GM04503 (cell line): ENCODE measurements around the gene A1BG.
"Not testable (repeated sequence)": the region's sequence is repeated elsewhere in the genome, so short reads cannot be mapped to it uniquely, and the experiment has no call there.

ENCODE experiments used
- DNase-seq: peaks from one replicate; pipeline ENCODE4 v3.0.0-alpha.2; 2012; ENCODE audit warnings: low read depth

Gene A1BG

DNA sequence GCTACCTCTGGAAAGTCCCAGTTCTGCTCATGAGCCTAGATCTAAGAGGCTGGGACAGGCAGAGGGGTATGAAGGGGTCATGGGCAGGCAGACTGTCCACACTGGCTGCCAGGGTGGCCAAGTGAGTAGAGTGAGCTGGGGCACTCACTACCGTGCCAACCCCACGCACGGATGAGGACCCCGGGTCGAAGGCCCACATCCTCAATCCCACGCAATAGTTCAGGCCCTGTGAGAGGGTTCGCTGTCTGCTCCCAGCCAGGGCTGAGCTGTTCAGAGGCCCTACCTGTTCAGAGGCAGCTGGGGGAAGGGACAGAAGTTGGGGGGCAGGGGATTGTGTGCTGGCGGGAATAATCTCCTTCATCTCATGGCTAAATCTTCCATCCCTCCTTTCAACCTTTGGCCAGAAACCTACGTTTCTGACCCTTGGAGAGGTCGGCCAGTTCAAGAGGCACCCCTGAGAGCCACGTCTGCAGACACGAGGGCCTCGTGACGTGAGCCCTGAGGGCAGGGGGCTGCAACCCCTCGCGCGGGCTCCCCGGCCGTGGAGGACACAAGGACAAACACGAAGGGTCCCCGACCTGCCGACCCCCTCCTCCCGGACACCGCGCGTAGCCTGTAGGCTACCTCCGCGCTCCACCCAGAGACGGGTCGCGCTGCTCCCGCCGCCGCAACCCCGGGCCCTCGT is 32.7 kb upstream of the A1BG start:
- no peak for DNase-seq

DNA sequence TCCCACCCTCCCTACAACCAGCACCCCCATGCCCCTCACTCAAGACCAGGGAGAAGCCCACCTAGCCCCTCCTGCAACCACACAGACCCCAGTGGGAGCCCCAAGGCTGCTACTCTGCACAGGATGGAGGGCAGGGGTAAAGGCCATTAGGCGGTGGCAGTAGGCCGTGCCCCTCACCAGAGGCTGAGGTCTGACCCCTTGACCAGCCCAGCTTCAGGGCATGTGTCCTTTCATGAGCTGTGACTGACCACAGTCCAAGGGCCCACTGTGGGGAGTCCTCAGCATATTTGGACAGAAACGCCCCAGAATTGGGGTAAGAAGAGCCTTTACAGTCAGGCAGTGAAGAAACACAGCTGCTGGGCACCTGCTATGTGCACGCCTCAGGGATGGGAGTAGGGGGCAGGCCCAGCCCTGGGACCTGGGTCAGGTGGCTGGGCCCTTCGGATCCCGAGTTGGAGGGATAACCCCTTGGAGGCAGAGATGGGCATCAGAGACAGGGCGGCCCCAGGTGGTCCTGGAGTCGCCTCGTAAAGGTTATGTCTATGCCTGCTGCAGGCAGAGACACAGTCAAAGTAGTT is 32.1 kb upstream of the A1BG start:
- no peak for DNase-seq

DNA sequence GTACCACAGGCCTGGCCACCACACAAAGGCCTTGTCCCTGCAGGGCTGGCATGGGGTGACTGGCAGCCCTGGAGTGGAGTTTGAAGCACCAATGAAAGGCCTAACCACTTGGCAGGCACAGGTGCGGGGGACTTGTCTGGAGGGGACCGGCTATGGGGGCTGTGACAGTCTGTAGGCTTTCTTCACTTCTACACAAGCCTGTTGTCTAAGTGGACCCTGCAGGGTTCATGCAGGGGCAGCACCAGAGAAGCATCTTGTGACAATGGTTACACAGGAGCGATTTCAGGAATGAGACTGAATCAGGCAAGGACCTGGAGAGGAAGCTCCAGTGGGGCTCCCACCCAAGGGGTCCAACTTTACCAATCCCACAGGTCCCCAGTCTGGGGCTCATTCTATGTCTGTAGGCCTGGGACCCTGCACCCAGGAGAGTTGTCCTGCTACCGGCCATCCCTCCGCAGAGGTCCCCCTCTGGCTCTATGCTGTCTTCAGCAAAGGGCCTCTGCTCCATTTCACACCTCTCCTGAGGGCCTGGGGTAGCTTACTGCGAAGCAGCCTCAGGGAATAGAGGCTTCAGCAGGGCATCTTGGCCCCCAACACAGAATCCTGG is 29.8 kb upstream of the A1BG start:
- no peak for DNase-seq

DNA sequence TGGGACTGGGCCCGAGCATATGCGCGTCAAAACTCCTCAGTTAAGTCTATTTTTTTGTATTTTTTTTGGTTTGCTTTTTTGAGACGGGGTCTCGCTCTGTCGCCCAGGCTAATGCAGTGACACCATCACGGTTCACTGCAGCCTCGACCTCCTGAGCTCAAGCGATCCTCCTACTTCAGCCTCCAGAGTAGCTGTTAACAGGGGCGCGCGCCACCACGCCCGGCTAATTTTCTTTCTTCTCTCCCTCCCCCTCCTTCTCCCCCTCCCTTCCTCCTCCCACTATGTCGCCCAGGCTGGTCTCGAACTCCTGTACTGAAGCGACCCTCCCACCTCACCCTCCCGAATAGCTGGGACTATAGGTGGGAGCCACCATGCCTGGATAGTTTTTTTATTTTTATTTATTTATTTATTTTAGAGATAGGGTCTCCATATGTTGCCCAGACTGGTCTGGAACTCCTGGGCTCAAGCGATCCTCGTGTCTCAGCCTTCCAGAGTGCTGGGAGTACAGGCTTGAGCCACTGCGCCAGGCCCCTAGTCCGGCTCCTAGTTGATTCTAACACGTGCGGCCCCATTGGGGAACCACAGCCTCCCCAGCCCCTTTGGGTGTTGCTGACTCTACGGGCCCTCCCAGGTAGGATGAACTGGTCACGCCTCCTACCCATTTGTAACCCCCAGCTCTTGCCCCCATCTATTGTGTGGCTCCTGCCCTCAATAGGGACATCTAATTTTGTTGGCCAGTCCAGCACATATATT is 28.3 kb upstream of the A1BG start:
- DNase-seq: no peak

DNA sequence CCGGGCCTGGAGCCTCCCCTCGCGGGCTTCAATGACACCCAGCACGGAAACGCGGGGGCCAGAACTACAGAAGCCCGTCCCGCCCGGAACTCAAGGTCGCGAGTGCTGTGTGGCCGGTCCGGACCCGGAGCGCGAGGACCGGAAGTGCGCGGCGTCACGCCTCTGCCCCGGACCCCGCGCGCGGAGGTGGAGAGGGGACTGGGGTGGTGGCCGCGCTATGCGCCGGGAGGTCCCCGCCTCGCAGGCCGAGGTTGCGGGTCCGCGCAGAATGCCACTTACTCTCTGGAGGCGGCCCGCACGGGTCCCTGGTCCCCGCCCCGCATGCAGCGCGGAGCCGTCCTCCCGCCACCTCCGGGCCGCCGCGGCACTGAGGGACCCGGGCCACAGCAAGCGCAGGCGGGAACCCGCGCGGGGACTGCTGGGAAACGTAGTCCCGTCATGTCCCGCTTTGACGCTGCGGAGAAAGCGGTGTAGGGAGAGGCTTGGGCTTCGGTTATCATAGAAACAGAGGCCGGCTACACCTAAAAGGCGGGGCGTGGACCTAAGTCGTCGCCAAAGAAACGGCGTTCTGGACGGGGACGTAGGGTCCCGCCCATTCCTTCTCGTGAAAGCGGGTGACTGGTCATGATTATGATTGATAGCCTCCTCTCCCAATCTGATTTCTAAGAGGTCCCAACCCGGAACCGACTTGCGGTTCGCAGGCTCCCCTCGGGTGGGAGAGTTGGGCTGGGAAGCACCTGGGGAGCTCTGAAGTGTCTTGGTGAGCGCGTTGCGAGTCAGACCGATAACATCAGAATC is 27.6 kb upstream of the A1BG start, which contains the start of gene ZNF837:
Gene ZNF837 (minus strand): TSS at position 369 of the 798 bp plus-strand sequence. CDS start 11,698 bp downstream, outside the sequence.
- DNase-seq: peak; percentile 99

DNA sequence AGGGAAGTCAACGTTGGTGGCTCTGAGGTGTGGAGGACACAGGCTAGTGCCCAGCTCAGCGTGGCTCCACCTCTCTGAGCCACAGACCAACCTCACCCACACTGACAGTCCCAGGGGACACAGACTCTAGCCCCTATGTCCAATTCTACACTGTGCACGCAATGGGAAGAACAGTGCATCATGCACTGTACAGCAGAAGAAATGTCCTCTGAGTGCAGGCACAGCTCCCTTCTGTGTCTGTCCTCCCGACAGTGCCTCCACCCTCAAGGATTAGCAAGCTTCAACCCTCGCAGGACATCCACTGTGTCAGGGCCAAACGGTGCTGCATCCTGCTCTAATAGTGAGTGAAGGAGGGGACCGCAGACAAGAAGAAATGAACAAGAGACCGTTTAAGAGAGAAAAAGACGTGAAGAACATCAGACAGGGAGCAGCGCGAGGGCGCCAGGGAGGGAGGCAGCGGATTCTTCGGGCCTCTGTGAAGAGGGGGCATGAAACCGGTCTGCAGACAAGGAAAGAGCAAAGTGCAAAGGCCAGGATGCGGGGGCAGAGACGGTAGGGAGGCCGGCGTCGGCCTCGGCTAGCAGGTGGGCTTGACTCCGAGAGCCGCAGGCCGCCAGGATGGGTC is 26.9 kb upstream of the A1BG start:
- no peak for DNase-seq

DNA sequence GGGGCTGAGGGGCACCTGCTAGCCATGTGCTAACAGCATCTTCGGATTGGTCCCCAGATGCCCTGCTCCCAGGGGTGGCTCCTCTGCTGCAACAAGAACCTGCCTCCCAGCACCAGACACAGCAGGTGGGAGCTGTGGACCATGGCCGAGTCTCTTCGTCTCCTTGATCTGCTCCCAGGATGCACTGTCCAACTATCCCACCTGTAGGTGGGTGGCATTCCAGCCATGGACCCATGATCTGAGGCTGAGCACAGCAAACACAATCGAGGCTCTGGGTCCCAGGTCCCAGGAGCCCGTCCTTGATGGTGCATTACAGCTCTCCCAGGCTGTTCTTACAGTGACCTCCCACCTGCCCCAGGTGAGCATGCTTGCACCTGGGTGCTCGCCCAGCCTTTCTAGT is 26.0 kb upstream of the A1BG start:
- DNase-seq: no peak

DNA sequence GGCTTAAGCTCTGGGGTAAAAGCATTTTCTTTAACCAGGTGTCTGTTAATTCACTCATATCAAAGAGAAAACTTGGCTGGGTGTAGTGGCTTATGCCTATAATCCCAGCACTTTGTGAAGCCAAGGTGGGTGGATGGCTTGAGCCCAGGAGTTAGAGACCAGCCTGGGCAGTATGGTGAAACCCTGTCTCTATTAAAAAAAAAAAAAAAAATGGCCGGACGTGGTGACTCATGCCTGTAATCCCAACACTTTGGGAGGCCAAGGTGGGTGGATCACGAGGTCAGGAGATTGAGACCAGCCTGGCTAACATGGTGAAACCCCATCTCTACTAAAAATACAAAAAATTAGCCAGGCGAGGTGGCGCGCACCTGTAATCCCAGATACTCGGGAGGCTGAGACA is 23.4 kb upstream of the A1BG start:
- not testable (repeated sequence) for DNase-seq

DNA sequence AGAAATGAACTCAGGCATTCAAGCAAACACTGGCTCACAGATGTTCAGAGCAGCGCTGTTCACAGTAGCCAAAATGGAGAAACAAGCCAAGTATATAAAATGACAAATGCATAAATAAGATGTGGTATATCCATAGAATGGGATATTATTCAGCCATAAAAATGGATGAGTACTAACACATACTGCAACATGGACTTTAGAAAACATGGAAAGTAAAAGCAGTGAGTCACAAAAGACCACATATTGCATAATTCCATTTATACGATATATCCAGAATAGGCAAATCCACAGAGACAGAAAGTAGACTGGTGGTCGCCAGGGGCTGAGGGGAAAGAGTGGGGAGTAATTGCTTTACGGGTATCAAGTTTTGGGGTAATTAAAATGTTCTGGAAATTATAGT is 20.9 kb upstream of the A1BG start:
- DNase-seq: no peak

DNA sequence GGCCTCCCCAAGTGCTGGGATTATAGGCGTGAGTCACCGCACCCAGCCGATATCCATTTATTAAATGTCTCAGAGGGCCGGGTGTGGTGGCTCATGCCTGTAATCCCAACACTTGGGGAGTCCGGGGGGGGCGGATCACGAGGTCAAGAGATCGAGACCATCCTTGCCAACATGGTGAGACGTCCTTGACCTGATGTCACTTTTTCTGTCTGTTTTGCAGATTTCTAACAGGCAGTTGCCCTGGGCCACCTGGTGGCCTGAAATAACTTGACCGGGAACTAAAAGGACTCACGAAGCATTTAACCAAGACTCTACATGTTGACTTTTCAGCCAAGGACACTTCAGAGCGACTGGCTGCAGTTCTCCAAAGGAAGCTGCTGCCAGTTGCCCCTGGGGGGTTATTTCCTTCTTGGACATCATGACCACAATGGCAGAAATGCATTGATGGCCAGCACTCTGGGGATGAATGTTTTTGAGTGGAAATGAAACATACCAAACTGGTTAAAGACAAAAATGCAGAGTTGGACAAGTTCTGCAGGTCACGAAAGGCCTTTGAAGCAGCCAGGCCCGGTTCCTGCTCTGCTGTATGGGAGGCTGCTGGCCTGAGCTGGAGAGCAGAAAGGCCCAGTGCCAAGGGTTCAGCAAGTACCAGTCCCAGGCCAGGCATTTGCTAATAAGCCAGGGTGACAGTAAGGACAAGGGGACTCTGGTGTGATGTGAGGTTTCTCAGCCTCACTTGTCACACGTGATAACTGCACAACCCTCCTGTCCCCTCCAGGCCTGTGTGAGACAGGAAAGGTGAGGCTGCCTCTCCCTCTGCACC is 19.2 kb upstream of the A1BG start:
- DNase-seq: no peak

DNA sequence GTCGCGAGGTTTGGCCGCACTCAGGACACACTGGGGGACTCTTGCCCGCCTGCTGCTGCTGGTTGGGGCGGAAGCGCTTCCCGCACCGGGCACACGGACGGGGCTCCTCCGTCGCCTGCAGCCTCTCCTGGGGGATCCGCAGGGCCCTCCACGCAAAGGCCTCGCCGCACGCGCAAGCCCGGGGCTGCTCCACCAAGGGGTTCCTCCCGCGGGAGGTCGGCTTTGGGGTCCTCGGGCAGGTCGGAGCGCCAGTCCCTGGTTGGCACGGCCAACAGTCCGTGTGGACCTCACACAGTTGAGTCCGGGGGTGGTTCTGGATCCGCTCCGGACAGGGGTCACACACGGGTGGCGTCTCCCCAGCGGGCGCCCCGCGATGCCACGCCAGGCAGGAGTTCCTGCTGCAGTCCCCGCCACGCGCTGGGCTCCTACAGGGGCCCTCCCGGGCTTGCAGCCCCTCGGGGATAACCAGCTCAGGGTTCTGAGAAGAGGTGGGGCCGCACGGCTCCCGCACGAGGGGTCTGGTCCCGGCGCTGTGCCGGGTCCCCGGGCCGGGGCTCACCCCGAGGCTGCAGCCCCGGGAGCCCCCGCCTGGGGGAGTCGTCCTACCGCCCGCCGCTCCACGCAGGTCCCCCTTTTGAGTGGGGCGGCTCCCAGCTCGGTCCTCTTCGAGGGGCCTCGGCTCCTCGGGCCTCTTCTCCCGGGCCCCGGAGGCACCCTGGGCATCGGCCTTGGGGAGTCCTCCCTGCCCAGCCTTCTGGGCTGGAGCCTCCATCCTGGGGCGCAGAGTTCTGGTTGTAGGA is 15.5 kb upstream of the A1BG start:
- no peak for DNase-seq

DNA sequence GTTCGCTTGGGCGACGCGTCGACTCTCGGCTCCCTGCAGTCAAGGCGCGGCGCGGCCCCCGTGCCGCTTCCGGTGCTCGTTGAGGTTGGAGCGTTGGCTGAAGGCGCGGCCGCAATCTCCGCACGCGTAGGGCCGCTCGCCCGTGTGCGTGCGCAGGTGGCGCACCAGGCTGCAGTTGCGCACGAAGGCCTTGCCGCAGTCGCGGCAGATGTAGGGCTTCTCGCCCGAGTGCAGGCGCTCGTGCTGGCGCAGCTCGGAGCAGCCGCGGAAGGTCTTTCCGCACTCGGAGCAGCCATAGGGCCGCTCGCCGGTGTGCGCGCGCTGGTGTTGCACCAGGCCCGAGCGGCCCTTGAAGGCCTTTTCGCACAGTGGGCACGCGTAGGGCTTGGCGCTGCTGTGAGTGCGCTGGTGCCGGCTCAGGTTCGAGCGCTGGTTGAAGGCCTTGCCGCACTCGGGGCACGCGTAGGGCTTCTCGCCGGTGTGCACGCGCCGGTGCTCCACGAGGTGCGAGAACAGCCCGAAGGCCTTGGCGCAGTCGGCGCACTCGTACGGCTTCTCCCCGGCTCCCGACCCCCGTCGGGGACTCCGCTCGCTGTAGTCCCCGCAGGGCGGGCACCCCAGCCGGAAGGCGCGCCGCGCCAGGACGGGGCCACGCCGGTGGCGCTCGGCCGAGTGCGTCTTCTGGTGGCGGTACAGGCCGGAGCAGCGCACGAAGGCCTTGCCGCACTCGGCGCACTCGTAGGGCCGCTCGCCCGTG is 14.6 kb upstream of the A1BG start:
- DNase-seq: no peak

DNA sequence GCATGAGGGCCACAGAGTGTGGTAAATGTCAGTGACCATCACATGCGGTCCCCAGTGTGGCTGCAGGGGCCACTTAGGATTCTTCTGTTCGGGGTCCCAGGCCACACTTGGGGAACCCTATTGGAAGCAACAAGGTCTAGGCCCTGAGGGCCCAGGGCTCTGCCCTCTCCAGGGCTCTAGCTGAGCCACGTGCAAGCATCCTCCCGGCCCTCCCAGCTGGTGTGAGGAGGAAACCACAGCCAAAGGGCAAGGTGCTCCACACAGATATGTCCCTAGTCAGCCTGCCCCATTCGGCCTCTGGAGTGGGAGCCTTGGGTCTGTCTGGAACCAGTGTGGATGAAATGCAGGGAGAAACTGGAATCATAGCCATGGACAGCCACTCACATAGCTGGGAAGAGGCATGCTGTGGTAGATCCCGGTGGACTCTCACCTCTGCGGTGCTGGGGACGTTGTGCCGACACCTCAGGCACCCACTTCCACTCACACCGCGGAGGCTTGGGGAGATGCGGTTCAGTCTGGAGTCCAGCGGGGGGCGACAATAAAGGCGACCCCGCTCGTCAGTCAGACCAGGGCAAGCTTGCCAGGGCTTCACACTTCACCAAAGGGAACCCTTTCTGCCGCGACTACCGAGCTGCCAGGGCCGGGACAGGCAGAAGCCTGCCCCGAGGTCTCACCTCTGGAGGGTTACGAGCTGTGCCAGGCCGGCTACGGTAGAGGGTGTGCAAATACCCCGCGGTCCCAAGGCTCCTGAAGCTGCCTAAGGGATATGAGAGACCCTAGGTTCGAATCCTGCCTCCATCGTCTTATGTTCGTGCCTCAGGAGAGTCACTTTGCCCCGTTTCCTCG is 13.5 kb upstream of the A1BG start:
- no peak for DNase-seq

DNA sequence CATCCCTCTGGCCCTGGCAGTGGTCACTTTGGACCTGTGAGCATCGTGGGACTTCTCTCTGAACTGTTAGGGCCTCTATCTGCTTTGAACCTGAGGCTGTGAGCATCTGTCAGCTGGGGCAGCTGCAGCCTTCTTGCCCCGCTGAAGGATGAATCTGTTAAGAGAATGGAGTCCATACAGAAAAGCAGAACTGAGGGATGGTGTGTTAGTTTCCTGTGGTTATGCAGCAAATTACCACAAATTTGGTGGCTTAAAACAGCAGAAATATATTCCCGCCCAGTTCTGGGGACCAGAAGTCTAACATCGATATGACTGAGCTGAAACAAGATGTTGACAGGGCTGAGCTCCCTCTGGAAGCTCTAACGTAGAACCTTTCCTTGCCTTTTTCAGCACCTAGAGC is 10.9 kb upstream of the A1BG start:
- DNase-seq: no peak

DNA sequence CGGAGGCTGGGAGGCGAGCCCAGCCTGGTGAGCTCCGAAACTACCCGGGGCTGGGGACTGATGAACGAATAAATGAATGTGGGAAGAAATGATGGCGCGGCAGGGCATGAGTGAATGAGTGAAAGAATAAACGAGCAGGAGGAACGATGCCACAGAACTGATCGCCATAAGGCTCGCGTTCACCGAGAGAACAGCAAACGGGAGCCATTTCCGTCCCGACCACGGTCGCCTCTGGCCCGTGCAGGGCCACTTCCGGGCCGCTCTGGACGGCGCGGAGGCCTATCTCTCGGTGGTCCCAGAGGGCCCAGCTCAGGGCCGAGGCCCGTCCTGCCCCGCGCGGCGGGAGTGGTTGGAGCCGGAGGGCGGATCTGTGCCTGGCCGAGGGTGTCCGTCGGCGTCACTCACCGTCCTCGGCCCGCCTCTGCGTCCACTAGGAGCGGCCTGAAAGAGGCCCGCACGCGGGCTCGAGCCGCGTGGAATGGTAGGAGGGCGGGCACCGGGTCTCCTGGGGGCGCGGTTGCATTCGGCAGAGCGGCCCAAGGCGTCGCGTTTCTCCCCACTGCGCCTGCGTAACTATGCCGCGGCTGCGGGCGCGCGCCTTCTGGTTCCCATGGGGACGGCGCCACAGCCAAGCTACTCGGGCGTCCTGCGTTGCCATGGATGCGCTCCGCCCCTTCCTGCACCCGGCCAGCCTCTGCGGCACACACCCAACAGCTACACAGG is 9.1 kb upstream of the A1BG start, which contains the start of gene ZNF497:
Gene ZNF497 (minus strand): TSS at position 480 of the 723 bp plus-strand sequence. CDS start 5,116 bp downstream, outside the sequence.
- peak; percentile 72 for DNase-seq

DNA sequence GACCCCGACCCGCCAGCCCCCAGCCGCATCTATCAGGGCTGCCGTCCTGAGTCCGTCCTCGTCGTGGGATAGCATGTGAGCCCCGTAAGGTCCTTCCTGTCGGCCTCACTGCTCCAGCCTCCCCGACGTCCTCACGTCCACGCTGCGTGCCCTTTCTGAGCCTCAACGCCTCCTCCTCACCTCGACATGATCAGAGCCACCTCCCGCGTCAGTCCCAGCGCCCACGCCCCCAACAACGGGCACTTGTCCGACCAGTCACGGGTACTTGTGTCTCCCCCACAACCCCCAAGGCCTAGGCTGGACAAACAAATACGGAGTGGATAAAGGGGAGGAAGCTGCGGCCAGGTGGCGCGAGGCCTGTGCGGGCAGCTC is 8.6 kb upstream of the A1BG start:
- DNase-seq: no peak

DNA sequence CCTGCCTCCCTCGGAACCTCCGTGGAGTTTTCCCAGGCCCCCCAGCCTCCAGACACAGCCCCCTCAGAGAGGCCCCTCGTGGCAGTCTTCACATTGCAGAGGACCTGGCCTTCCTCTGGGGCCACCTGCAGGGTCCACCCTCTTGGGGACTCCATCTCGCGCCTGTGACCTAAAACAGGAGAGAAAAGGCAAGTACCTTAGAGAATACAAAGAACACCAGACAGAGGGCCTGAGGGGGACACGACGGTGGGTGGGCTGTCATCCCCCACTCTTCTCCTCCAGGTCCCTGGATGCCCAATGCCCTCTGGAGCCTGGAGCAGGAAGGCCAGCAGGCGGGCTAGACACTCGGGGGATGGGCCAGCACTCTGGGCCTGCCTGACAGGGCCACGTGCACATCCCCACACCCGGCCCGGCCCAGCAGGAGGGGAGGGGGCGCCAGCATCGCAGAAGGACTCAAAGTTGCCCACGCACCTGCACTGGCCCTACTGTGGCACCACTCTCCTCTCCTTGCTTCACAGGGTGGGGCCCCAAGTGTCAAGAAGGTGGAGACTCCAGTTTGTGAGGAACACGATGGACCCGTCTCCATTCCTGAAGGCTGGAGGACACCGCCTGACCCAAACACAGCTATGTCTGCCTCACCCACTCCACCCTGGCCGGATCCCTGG is 4.3 kb upstream of the A1BG start:
- no peak for DNase-seq
